Measurements from ENCODE around the gene DDO.

DNA sequence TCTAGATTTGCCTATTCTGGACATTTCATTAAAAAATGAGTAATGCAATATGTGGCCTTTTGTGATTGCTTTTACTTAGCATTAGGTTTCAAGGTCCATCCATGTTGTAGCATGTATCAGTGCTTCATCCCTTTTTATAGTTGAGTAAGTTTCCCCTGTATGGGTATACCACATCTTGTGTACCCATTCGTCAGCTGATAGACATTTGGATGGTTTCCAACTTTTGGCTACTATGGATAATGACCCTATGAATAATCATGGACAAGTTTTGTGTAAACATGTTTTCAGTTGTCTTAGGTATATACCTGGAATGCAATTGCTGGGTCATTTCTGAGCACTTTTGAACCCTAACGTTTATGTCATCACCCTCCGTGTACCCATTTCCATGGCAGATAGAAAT, 72.6 kb downstream of the DDO start:
- TF ChIP-seq, protein P1, sequence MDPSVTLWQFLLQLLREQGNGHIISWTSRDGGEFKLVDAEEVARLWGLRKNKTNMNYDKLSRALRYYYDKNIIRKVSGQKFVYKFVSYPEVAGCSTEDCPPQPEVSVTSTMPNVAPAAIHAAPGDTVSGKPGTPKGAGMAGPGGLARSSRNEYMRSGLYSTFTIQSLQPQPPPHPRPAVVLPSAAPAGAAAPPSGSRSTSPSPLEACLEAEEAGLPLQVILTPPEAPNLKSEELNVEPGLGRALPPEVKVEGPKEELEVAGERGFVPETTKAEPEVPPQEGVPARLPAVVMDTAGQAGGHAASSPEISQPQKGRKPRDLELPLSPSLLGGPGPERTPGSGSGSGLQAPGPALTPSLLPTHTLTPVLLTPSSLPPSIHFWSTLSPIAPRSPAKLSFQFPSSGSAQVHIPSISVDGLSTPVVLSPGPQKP (IDR thresholded peaks at IDR 0.05; ENCODE audit: borderline replicate concordance, low read depth, low read length): no peak
- TF ChIP-seq POLR2A (IDR thresholded peaks at IDR 0.05; ENCODE audit: low read depth, low read length): no peak
- no peak for TF ChIP-seq CEBPB (IDR thresholded peaks at IDR 0.05; ENCODE audit: low read depth, low read length)
- TF ChIP-seq MXI1 (IDR thresholded peaks at IDR 0.05; ENCODE audit: borderline replicate concordance, low read depth, low read length): no peak
- no peak for TF ChIP-seq RCOR1 (IDR thresholded peaks at IDR 0.05; ENCODE audit: insufficient replicate concordance, low read length)
- TF ChIP-seq, protein P2, sequence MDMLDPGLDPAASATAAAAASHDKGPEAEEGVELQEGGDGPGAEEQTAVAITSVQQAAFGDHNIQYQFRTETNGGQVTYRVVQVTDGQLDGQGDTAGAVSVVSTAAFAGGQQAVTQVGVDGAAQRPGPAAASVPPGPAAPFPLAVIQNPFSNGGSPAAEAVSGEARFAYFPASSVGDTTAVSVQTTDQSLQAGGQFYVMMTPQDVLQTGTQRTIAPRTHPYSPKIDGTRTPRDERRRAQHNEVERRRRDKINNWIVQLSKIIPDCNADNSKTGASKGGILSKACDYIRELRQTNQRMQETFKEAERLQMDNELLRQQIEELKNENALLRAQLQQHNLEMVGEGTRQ (IDR thresholded peaks at IDR 0.05; ENCODE audit: low read depth, low read length): no peak
- TF ChIP-seq, protein P3, sequence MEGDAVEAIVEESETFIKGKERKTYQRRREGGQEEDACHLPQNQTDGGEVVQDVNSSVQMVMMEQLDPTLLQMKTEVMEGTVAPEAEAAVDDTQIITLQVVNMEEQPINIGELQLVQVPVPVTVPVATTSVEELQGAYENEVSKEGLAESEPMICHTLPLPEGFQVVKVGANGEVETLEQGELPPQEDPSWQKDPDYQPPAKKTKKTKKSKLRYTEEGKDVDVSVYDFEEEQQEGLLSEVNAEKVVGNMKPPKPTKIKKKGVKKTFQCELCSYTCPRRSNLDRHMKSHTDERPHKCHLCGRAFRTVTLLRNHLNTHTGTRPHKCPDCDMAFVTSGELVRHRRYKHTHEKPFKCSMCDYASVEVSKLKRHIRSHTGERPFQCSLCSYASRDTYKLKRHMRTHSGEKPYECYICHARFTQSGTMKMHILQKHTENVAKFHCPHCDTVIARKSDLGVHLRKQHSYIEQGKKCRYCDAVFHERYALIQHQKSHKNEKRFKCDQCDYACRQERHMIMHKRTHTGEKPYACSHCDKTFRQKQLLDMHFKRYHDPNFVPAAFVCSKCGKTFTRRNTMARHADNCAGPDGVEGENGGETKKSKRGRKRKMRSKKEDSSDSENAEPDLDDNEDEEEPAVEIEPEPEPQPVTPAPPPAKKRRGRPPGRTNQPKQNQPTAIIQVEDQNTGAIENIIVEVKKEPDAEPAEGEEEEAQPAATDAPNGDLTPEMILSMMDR (conservative IDR thresholded peaks at IDR 0.05; ENCODE audit: low read depth, low read length): no peak
- TF ChIP-seq SMC3 (IDR thresholded peaks at IDR 0.05; ENCODE audit: low read depth, low read length): no peak
- TF ChIP-seq MAZ (IDR thresholded peaks at IDR 0.05; ENCODE audit: borderline replicate concordance, low read depth, low read length): no peak
- TF ChIP-seq RFX5 (IDR thresholded peaks at IDR 0.05; ENCODE audit: low read depth, low read length): no peak
- no peak for TF ChIP-seq RAD21 (IDR thresholded peaks at IDR 0.05; ENCODE audit: low read length)
- TF ChIP-seq MAFK (IDR thresholded peaks at IDR 0.05; ENCODE audit: low read depth, low read length): no peak
